Uterus (tissue), 4 donors: ENCODE measurements around the gene NDUFS6. TPM values are rescaled to one million over a fixed set of nuclear protein-coding genes. Genes with fewer than 3 reads are reported as not detected.

Source experiments
- DNase-seq, 2 donors: peaks; one replicate each; pipeline ENCODE4 v3.0.0-alpha.2; 2019 to 2020
- H3K27ac ChIP-seq, 2 donors: fragments of 200-600 bp; sonication (generic); 1 replicate in 1 of 2; 2 replicates in 1 of 2; pipeline ENCODE4 v1.5.1; 2016 to 2018
- H3K27me3 ChIP-seq, 2 donors: fragments of 200-600 bp; sonication (generic); one replicate each; pipeline ENCODE4 v1.5.1; 2018 to 2019; ENCODE audit warnings: control low read depth in 1 of 2
- H3K36me3 ChIP-seq, 2 donors: fragments of 200-600 bp; sonication (generic); one replicate each; pipeline ENCODE4 v1.5.1; 2019; ENCODE audit warnings: control low read depth in 1 of 2
- H3K4me1 ChIP-seq, 2 donors: fragments of 200-600 bp; sonication (generic); one replicate each; pipeline ENCODE4 v1.5.1; 2018 to 2019; ENCODE audit warnings: control low read depth in 1 of 2
- H3K4me3 ChIP-seq, 2 donors: fragments of 200-600 bp; sonication (generic); 1 replicate in 1 of 2; 2 replicates in 1 of 2; pipeline ENCODE4 v1.5.1; 2018 to 2019; ENCODE audit warnings: mild to moderate bottlenecking in 1 of 2
- H3K9me3 ChIP-seq, 2 donors: fragments of 200-600 bp; sonication (generic); one replicate each; pipeline ENCODE4 v1.5.1; 2019; ENCODE audit warnings: control low read depth in 1 of 2
- POLR2A ChIP-seq, 2 donors: fragments of 450-650 bp; IDR thresholded peaks; one replicate each; pipeline ENCODE4 v1.6.1; 2016; ENCODE audit warnings: antibody characterized with exemption in 2 of 2, mild to moderate bottlenecking in 1 of 2, moderate library complexity in 1 of 2
- intact Hi-C: fragments of 100-400 bp; cut with DNase I; formaldehyde crosslinking; loops from one replicate; pipeline ENCODE4 v1.15.1; 2023; ENCODE audit warnings: low total_unique reads
- total RNA-seq, 4 donors: library from RNA; depleted of rRNA in 3 of 4; stranded (reverse); fragments of >200 nt in 3 of 4; gene quantifications; one replicate each; pipeline versions ENCODE4 v1.1.0 to v1.2.4, GENCODE V29; 2014 to 2023
- TF ChIP-seq, protein P1 (sequence below), 4 experiments: fragments of 200-600 bp in 2 of 4; fragments of 450-650 bp in 2 of 4; sonication (generic) in 2 of 4; IDR thresholded peaks; one replicate each; pipeline ENCODE4 v1.5.1; 2016 to 2019; ENCODE audit warnings: antibody characterized with exemption in 4 of 4, mild to moderate bottlenecking in 2 of 4, moderate library complexity in 1 of 4
- donor health status: DM: yes; HTN: yes; CAD: no.

The NDUFS6 gene
- total RNA-seq, 4 donors from 2014 or later = 8.5 to 17.9 (median 14.6) TPM

- intact Hi-C loops = no loop called here
- no peak for DNase-seq
- no peaks in the 10 kb centered on the region for H3K36me3 ChIP-seq
These were observed 26.0 kb downstream of the NDUFS6 start for GRCh38 chr5:1827025-1827885.

GRCh38 chr5:1827886-1828397 lies 26.7 kb downstream of the NDUFS6 start:
- no peaks in the 10 kb centered on the region for H3K36me3 ChIP-seq
- TF ChIP-seq POLR2A (IDR thresholded peaks at IDR 0.05) = no peak
- TF ChIP-seq, protein P1, sequence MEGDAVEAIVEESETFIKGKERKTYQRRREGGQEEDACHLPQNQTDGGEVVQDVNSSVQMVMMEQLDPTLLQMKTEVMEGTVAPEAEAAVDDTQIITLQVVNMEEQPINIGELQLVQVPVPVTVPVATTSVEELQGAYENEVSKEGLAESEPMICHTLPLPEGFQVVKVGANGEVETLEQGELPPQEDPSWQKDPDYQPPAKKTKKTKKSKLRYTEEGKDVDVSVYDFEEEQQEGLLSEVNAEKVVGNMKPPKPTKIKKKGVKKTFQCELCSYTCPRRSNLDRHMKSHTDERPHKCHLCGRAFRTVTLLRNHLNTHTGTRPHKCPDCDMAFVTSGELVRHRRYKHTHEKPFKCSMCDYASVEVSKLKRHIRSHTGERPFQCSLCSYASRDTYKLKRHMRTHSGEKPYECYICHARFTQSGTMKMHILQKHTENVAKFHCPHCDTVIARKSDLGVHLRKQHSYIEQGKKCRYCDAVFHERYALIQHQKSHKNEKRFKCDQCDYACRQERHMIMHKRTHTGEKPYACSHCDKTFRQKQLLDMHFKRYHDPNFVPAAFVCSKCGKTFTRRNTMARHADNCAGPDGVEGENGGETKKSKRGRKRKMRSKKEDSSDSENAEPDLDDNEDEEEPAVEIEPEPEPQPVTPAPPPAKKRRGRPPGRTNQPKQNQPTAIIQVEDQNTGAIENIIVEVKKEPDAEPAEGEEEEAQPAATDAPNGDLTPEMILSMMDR (IDR thresholded peaks at IDR 0.05) = no peak
- no peak for DNase-seq
- intact Hi-C loops = no loop called here
- H3K27me3 ChIP-seq = no peaks in the 10 kb centered on the region
- no peak overlapping the region for H3K4me3 ChIP-seq
- no peaks in the 10 kb centered on the region for H3K9me3 ChIP-seq
- no peaks in the 10 kb centered on the region for H3K4me1 ChIP-seq
- H3K27ac ChIP-seq = no peak overlapping the region

More at GRCh38 chr5:1827025-1827885, 26.0 kb downstream of the NDUFS6 start:
- no peak for TF ChIP-seq POLR2A (IDR thresholded peaks at IDR 0.05)
- TF ChIP-seq, protein P1 (IDR thresholded peaks at IDR 0.05) = no peak
- Histone ChIP-seq H3K27ac (no peak overlapping the region), H3K4me3 (no peak overlapping the region), H3K4me1 (no peaks in the 10 kb centered on the region), H3K27me3 (no peaks in the 10 kb centered on the region), H3K9me3 (no peaks in the 10 kb centered on the region)

- H3K27ac ChIP-seq = no peak overlapping the region
- no peak overlapping the region for H3K4me3 ChIP-seq
- DNase-seq = no peak
- H3K36me3 ChIP-seq = no peaks in the 10 kb centered on the region
- intact Hi-C loops = no loop called here
- H3K9me3 ChIP-seq = no peaks in the 10 kb centered on the region
- no peaks in the 10 kb centered on the region for H3K4me1 ChIP-seq
- H3K27me3 ChIP-seq = no peaks in the 10 kb centered on the region
- TF ChIP-seq, protein P1 (IDR thresholded peaks at IDR 0.05) = no peak
- no peak for TF ChIP-seq POLR2A (IDR thresholded peaks at IDR 0.05)
These were observed 29.5 kb downstream of the NDUFS6 start for GRCh38 chr5:1830571-1831228.

- DNase-seq = no peak
- no peak for TF ChIP-seq POLR2A (IDR thresholded peaks at IDR 0.05)
- TF ChIP-seq, protein P1 (IDR thresholded peaks at IDR 0.05) = no peak
- H3K9me3 ChIP-seq = no peaks in the 10 kb centered on the region
- no peaks in the 10 kb centered on the region for H3K27me3 ChIP-seq
- intact Hi-C loops = no loop called here
- H3K4me3 ChIP-seq = no peak overlapping the region
- no peak overlapping the region for H3K27ac ChIP-seq
- H3K4me1 ChIP-seq = no peaks in the 10 kb centered on the region
- H3K36me3 ChIP-seq = no peaks in the 10 kb centered on the region
These were observed 30.1 kb downstream of the NDUFS6 start for GRCh38 chr5:1831257-1831656.
